Effector CD4-positive, alpha-beta T cell (primary cell): ENCODE measurements around the gene PAAF1.

Experiments
- DNase-seq: peaks from one replicate; pipeline ENCODE4 v3.0.0-alpha.2; 2020

PAAF1 gene

DNA sequence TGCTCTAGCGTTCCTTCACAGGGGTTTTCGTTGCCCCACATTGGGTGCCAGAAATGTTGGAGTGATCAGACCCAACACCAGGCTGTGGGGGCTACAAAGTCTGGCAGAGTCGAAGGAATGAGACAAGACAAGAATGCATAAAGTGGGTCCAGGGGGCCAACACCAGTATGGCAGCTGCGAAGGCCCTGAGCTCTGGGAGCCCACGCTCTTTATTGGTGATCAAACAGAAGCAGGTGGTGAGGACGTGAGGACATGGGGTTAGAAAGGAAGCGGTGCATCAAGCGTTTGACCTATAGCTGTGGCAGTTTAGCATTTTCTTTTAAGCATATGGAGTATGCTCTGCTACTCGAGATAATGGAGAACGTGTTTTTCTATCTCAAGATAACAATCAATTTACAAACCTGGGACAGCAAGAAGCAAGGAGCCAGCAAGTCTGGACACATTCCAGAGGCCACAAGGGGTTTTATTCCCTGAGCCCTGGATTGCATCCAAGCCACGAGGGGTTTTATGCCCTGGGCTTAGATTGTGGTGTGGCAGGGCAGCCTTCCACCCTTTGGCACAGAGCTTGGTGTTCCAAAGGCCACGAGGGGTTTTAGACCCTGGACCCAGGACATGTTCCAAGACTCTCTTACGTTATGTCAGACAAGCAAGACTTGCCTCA lies 70.1 kb downstream of the PAAF1 start:
- DNase-seq: no peak

DNA sequence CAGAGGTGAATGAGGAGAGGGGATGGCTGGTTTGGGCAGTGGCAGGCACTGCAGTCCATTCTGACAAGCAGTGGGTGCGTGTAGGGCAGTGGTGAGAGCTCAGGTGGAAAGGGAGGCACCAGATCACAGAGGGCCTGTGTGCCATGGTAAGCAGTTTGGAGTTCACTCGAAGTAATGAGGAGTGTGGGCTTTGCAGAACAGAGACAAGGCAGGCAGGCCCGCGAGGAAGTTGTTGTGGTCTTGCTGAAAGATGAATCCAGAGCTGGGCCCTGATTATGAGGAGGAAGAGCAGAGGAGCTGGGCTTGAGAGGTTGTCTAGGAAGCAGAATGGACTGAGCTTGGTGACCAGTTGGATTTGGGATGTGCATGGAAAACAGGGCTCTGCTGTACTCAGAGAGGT lies 72.4 kb downstream of the PAAF1 start:
- no peak for DNase-seq

DNA sequence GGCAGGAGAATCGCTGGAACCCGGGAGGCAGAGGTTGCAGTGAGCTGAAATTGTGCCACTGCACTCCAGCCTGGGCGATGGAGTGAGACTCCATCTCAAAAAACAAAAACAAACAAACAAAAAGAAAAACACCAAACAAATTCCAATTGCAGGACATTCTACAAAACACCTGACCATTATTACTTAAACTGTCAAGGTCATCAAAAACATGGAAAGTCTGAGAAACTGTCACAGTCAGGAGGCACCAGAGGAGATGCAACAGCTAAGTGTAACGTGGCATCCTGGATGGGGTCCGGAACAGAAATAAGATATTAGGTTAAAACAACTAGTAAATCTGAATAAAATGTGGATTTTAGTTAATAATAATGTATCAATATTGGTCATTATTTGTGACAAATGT lies 73.1 kb downstream of the PAAF1 start:
- DNase-seq: no peak

DNA sequence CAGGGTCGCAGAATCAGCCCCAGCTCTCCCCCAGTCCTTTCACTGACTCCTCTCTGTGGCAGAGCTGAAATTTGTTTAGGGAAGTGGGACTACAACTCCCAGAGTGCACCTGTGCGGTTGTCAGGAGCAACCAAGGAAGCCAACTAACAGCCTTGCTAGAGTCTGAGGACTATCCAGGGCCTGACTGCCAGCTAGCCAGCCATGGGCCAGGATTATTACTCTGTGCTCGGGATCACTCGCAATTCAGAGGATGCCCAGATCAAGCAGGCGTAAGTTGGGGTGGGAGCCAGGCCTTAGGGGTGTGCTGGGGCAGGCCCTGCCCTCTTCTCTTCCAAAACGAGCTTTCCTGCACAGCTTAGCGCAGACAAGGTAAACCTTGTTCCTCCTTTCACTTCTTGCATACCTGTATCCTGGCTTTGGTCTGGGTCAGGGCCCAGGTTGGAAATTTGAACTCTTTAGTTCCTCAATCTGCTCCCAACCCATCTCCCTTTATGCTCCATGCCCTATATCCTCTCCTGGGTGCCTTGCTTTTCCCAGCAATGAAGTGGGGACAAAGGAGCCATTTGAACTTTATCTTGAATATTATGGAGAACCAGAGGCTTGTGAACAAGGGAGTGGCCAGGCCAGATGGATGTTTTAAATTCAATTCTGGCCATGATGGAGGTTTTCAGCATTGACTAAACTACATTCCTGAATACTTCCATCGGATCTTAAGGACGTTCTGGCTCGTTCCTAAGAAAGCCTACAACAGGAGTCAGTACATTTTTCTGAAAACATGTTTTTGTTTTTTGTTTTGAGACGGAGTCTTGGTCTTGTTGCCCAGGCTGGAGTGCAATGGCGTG lies 74.3 kb downstream of the PAAF1 start, which contains the start of gene DNAJB13:
DNAJB13 (plus strand) TSS at position 158 of the 842 bp plus-strand sequence; CDS start at position 202, 44 bp downstream.
- no peak for DNase-seq

DNA sequence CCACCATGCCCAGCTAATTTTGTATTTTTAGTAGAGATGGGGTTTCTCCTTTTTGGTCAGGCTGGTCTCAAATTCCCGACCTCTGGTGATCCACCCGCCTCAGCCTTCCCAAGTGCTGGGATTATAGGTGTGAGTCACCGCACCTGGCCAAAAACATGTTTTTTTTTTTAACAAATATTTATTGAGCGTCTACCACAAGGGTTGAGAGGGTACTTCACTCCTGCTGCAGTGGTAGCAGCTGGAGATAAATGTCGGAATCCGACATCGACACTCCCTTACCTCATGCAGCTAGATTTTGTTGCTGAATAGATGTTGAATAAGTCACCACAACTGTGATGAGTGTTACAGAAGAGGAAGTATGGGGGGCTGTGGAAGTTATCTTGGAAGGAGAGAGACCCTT lies 75.0 kb downstream of the PAAF1 start:
- DNase-seq: no peak

DNA sequence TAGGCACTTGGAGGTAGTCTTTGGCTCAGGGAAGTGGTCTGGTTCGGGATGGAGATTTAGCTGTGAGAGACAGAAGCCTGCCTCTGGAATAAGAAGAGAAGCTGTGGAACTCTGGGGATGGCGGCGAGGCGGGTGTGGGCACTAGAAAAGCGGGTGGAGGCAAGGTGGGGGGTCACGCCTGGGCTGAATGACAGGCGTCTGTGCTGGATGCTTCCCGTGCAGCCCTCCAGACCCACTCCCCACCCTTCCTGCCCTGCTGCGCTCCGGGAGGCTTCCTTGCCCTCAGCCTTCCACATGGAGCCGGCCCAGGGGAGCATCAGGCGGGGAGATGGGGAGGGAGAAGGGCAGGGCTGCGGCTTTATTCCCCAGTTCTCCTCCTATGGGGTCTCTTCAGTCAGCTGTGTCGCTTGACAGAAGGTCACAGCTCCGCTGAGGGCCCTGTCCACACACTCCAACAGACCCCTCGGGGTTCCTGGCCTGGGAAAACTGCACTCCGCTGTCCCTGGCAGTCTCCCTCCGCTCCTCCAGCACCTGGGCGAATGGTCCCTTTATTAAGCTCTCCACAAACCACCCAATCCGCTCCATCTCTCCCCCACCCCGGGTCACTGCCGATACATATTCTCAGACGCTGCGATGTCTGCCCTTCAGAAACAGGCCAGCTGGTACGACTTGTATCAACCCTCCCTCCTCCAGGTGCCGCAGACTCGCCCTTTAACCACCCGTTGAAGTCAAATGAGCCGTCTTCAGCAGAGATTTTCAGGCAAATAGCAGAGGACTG lies 80.3 kb downstream of the PAAF1 start:
- DNase-seq: no peak

DNA sequence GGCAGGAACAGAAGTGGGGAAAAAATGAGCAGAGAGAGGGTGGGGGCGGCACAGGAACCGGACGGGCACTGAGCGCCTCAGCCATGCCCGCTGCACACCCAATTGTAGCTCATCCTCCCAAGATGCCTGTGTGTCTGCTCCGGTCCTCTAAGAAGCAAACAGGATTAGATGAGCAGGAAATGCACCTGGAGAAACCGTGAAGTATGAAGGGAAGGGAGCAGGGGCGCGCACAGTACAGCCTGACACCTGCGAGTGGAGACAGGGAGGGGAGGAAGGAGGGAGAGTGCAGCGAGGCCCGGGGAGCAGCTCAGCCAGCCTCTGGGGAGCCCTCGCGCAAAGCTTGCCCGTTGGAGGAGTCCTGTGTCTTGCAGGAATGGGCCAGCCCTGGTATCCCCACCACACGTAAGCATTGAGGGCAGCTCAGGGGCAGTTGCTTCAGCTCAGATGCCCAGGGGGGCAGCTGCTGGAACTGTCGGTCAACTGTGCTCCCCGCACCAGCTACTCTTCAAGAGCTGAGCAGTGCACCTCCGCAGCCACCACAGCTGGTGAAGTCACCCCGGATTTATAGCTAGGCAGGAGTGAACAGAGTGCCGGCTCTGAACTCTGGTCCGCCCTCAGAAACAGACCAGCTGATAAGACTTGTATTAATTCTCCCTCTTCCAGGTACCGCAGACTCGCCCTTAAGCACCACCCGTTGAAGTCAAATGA lies 81.0 kb downstream of the PAAF1 start:
- no peak for DNase-seq

DNA sequence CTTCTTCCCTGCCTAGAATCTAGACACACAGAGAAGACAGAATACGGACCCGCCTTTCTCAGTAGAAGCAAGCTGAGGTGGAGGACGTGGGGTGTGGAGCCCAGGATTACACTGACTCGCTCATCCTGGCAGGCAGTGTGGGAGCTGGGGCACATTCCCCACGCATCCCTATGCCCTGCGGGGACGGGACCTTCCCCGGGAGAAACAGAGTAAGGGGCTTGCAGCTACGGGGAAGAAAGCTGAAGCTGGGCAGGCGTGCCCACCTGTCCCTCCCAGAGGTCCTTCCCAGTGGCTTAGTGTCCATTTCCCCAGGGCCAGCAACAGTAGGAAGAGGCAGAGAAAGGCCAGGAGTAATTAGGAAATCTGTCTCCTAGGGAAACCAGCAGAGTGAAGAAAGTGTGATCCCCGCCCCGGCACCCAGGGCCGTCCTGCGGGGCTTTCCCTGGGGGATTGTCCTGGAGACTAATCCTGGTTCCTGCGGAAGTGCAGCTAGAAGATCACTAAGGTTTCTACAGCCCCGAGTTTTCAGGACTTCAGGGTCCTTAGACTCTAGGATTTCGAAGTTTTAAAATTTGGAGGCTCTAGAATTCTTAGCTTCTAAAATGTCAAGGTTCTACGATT lies 81.8 kb downstream of the PAAF1 start:
- no peak for DNase-seq

DNA sequence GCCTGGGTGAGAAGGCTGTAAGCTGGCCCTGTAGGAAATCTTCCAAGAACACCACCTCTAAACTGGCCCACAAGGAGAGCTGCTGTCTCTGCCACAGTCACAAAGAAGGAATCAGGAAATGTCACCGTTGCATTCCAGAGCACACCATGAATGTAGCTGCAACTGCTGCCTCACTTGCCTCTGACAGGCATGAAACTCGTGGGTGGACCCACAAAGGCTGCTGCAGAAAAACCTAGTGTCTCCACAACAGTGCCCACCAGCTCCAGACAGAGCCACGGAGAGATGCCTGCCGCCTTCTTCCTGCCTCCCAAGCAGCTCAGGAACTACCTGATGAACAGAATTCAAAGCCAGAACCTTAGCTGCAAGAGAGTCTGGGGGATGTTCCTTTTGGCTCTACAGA lies 84.5 kb downstream of the PAAF1 start:
- no peak for DNase-seq

DNA sequence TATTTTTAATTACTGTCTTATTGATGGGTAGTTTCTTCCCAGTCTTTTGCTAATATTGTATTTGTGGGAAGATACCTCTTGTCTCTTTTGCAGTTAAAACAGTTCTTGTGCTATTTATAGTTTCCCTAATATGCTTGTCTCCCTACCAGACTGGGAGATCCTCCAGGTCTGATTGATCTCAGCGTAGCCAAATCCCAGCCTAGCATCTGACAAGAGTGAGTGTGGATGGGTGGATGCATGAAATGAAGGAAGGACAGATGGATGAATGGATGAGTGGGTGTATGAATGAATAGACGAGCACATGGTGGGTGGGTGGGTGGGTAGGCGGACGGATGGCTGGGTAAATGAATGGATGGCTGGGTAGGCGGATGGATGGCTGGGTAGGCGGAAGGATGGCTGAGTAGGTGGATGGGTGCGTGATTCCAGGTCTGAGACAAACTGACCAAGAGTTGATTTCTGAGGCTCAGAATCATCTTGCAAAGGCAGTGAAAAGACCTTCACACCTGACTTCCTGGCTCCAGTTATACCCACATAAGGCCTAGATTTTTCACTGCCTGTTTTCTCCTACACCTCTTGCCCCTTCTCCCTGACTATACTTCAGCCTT lies 85.4 kb downstream of the PAAF1 start:
- DNase-seq: no peak

DNA sequence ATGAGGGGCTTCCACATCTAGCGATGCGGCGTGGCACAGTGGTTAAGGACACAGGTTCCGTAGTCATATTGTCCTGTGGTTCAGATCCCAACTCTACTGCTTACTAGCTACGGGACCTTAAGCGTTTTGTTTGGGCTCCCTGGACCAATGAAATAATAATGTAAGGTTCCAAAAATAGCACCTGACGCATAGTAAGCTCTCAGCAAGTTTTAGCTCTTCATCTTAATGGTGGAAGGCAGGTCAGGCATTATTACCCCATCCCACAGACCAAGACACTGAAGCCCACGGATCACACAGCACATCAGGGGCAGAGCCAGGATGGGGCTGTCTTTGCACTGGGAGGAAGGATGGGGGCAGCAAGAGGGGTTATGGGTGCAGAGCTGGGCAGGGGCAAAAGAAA lies 87.1 kb downstream of the PAAF1 start:
- DNase-seq: no peak

DNA sequence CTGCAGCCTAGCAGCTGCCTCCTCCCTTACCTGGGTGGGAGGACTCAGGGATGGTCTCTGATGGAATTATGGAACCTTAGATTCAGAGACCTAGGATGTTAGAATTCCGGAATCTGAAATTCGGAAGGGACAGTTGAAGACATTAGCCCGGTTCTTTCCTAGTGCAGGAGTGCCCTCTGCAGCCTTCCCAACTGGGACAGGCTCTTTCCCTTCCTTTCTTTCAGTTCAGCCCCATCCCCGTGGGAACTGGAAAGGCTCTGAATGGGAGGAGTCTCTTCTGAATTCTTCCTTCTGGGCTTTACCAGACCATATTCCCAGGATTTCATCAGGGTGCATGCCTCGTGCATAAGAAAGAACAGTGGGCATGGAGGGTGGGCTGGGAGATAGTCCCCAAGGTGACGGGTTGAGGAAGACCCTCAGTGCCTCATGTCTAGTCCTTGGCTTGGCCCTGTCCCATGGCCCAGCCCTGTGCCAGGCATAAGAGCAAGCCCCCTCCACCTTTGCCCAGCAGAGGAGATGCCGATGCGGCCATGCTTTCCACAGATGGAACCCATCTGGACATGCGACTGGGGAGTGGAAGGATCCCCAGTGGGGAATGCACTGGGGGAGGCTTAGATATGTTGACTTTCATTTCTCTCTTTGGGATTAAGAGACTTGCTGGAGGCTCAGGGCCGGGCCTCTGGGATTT lies 88.4 kb downstream of the PAAF1 start:
- DNase-seq: no peak

DNA sequence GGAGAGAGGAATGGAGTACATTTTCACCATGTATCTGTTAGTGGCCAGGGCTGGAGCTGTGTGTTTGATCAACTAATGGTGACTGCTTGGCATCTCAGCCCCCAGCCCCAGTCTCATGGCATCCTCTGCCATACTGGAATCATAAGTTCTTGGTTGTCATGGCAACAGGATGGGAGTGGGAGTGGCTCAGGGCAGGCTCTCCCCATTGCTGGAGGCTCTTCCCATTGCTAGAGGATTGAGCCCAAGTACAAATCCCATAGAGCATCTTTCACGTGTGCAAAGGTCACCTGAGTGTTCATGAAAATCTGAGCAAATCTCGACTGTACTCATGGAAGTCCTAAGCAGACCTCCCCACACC lies 88.9 kb downstream of the PAAF1 start:
- no peak for DNase-seq

DNA sequence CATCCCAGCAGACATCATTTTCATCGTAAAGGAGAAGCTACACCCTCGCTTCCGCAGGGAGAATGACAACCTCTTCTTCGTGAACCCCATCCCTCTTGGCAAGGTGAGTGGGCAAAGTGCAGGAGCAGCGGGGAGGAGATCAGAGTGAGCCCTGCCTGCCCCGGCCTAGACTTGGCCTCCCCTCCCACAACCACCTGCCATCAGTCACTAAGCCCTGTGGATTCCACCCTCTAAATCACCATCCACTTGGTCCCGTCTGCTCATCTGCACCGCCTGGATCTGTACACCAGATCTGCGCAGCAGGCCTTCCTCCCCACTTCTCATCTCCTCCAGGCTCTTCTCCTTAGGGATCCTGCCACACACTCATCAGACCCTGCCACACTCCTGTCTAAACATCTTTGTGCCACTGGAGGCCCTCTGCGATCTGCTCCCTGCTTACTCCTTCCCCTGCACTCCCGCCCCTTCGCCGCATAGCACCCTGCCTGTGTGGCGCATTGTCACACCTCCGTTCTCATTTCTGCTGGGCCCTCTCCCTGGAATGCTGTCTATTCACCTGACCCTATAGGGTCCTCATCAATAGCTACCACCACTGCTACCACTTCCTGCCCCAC lies 91.7 kb downstream of the PAAF1 start:
- no peak for DNase-seq

DNA sequence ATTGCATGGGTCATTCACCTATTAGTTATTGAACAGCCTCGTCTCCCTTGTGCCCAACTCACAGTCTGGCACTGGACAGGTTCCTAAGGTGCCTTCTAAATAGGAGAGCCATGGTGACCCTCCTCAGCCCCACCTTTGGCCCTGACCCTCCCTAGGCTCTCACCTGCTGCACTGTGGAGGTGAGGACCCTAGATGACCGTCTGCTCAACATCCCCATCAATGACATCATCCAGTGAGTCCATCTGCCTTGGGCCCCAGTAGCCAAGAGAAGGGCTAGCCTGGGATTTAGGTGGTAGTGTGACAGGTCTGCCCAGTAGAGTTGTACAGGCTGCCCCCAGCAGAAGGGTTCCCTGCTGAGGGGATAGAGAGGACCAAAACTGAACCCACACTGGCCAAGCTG lies 92.3 kb downstream of the PAAF1 start:
- DNase-seq: no peak

DNA sequence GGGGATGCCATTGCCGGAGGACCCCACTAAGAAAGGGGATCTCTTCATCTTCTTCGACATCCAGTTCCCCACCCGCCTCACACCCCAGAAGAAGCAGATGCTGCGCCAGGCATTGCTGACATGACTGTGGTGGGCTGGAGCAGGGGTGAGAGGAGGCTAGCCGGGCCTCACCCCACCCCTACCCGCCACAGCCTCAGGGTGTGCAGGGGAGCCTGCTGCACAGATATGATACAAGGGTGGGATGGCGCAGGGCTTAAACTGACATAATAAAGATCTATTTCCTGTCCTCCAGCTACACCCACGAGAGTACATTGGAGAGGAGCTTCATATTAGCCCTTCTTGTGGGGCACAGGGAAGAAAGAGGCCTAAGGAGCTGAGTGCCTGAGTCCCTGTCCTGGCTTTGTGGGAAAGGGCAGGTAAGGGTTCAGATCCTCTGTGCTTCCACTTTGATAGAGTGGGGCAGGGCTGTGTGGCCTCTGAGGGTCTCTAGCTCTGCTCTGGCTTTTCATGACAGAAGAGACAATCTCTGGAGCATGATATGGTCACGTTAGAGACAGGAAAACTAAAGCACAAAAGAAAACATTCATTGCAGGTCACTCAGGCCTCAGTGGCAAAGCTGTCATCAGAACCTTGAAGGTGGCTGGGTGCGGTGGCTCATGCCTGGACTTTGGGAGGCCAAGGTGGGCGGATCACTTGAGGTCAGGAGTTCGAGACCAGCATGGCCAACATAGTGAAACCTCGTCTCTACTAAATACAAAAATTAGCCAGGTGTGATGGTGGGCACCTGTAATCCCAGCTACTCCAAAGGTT lies 93.4 kb downstream of the PAAF1 start:
- no peak for DNase-seq

DNA sequence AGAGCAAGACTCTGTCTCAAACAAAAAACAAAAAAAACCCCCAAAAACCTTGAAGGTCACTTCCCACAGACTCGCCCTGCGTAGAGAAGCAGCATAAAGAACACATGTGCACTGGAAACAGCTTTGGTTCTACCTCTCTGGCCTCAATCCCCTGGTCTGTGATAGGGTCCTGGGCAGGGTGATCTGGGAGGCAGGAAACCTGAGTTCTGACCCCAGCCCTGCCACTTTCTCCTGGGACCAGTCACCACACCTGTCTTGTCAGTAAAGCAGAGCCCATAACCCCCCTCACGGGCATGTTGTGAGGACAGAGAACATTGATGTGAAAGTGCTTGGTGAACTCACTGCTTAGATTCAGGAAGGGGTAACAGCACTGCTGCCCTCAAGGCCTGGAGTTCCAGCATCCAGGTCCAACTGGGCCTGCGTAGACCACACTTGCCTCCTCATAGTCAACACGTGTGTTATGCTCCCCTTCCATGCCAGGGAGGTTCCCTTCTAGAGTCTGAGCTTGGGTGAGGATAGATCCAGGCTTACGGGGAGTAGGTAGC lies 94.4 kb downstream of the PAAF1 start:
- no peak for DNase-seq

DNA sequence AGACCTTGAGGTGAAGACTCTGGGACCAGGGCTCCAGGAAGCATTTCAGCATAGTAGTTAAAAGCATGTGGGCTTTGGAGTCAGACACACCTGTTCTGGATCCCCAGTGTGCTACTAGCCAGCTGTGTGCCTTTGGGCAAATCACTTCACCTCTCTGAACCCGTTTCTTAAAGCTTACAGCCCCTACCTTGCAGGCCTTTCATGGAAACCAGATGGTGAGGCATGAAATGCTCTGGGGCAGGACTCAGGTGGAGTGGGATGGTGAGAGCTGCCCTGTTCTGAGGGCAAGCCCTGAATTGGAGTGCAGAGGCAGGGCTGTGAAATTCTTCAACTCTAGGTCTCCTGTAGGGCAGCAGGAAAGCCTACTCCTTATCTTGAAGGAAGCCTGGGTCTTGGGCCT lies 95.4 kb downstream of the PAAF1 start:
- no peak for DNase-seq

DNA sequence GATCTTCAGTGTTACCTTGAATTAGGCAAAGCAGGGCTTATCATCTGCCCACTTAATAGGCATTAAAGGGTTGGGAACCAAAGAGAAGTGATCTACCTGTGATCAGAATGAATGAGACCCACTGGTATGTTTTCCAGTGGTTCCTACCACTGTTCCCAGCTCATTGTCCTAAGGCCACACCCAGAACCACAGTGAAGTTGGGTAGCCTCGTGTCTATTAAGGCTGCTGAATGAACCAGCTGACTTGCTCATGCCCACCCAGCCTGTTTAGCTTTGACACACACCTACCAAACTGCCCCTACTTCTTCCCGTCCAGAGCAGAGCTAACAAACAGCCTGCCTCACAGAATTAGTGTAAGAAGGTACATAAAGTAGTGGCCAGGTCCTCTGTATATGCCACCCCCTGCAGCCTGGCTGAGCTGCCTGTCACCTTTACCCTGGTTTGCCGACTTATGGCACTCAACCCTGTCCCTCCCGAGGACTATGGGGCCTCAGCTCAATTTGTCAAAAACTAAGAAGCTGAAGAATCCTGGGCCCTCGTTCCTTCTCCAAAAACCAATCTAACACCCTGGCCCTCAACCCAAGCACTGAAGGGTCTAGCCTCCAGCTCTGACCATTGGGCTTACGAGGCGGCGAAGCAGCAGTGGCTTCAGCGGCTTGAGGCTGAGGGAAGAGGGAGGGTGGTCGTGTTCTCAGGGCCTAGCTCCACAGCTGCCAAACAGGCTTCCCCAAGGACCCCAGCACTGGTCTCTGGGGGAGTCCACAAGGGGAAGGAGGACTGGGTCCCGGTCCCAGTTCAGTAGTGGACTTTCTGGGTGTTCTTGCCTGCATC lies 96.0 kb downstream of the PAAF1 start:
- no peak for DNase-seq
